Smooth muscle cell (in vitro differentiated cells): ENCODE measurements around the gene DNAH11. TPM values are rescaled to one million over a fixed set of nuclear protein-coding genes. Genes with fewer than 3 reads are reported as not detected.

ENCODE experiments used
- DNase-seq: peaks from one replicate; lab custom pipeline; 2025; ENCODE audit not compliant: unreplicated experiment; lab: John Stamatoyannopoulos, UW
- H2AFZ ChIP-seq: fragments of 200-600 bp; sonication (generic); 2 replicates; pipeline ENCODE4 v1.6.0; 2016; ENCODE audit warnings: antibody characterized with exemption, low read depth, mild to moderate bottlenecking
- H3F3A ChIP-seq: fragments of 200-600 bp; sonication (generic); 2 replicates; pipeline ENCODE4 v1.6.0; 2017; ENCODE audit warnings: antibody characterized with exemption, low read depth
- H3K27ac ChIP-seq: fragments of 200-600 bp; sonication (generic); 2 replicates; pipeline ENCODE4 v1.5.1; 2016; ENCODE audit warnings: low read depth, mild to moderate bottlenecking
- H3K27me3 ChIP-seq: fragments of 200-600 bp; sonication (generic); 2 replicates; pipeline ENCODE4 v1.6.1; 2016; ENCODE audit warnings: low read depth, mild to moderate bottlenecking
- H3K36me3 ChIP-seq: fragments of 200-600 bp; sonication (generic); 2 replicates; pipeline ENCODE4 v1.5.1; 2016; ENCODE audit warnings: low read depth
- H3K4me1 ChIP-seq: fragments of 200-600 bp; sonication (generic); 2 replicates; pipeline ENCODE4 v1.5.1; 2016; ENCODE audit warnings: low read depth
- H3K4me2 ChIP-seq: fragments of 200-600 bp; sonication (generic); 2 replicates; pipeline ENCODE4 v1.6.0; 2016; ENCODE audit warnings: mild to moderate bottlenecking
- H3K4me3 ChIP-seq: fragments of 200-600 bp; sonication (generic); 2 replicates; pipeline ENCODE4 v1.5.1; 2016; ENCODE audit warnings: mild to moderate bottlenecking
- H3K79me2 ChIP-seq: fragments of 200-600 bp; sonication (generic); 2 replicates; pipeline ENCODE4 v1.6.0; 2016; ENCODE audit warnings: low read depth, mild to moderate bottlenecking
- H3K9ac ChIP-seq: fragments of 200-600 bp; sonication (generic); 2 replicates; pipeline ENCODE4 v1.6.0; 2016; ENCODE audit warnings: low read depth
- H3K9me3 ChIP-seq: fragments of 200-600 bp; sonication (generic); replicated peaks from 2 replicates; pipeline ENCODE4 v1.5.1; 2016; ENCODE audit warnings: low read depth
- H4K20me1 ChIP-seq: fragments of 200-600 bp; sonication (generic); 2 replicates; pipeline ENCODE4 v1.6.0; 2016; ENCODE audit warnings: low read depth
- WGBS: methylation state at CpG from one replicate; pipeline ENCODE4 v1.1.7; 2016; ENCODE audit warnings: low lambda C conversion rate; 5-methylcytosine and 5-hydroxymethylcytosine counted together
- polyA plus RNA-seq: library from polyadenylated mRNA; unstranded; fragments of >200 nt; fragmentation: Nextera tagmentation; extraction: Ambion mirVana; gene quantifications from 2 replicates; pipeline ENCODE4 v1.2.1, GENCODE V29; 2016
- total RNA-seq: library from RNA; depleted of rRNA; stranded (reverse); fragments of >200 nt; gene quantifications from 2 replicates; pipeline ENCODE4 v1.2.3, GENCODE V29; 2014
- TF ChIP-seq, protein P1 (sequence below): fragments of 200-600 bp; sonication (generic); IDR thresholded peaks from 2 replicates; pipeline ENCODE4 v1.5.1; 2017; ENCODE audit warnings: borderline replicate concordance, mild to moderate bottlenecking, antibody characterized with exemption; ENCODE audit not compliant: insufficient read depth, poor library complexity, severe bottlenecking

Gene DNAH11
- total and polyA plus RNA-seq, 2 experiments from 2014 or later: 0.22 to 0.63 TPM

DNA sequence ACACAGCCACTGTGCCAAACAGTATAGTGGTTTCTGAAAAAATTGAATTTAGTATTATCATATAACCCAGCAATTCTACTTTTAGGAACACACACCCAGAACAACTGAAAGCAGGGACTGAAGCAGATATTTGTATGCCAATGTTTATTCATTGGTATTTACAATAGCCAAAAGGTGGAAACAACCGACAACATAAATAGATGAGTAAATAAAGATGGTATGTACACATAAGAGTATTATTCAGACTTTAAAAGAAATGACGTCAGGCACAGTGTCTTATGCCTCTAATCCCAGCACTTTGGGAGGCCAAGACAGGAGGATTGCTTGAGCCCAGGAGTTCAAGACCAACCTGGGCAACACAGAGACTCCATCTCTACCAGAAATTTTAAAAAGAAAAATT lies 395.6 kb downstream of the DNAH11 start:
- peaks cover 17% of the 10 kb centered on the region for H3K4me1 ChIP-seq
- peaks cover 10% of the 10 kb centered on the region for H3K27me3 ChIP-seq
- H2AFZ ChIP-seq: no peak overlapping the region
- no peak overlapping the region for H3K9ac ChIP-seq
- TF ChIP-seq, protein P1, sequence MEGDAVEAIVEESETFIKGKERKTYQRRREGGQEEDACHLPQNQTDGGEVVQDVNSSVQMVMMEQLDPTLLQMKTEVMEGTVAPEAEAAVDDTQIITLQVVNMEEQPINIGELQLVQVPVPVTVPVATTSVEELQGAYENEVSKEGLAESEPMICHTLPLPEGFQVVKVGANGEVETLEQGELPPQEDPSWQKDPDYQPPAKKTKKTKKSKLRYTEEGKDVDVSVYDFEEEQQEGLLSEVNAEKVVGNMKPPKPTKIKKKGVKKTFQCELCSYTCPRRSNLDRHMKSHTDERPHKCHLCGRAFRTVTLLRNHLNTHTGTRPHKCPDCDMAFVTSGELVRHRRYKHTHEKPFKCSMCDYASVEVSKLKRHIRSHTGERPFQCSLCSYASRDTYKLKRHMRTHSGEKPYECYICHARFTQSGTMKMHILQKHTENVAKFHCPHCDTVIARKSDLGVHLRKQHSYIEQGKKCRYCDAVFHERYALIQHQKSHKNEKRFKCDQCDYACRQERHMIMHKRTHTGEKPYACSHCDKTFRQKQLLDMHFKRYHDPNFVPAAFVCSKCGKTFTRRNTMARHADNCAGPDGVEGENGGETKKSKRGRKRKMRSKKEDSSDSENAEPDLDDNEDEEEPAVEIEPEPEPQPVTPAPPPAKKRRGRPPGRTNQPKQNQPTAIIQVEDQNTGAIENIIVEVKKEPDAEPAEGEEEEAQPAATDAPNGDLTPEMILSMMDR: no peak
- DNase-seq: no peak
- WGBS: 85% methylated on average over 2 of the region's 2 CpGs
- H3K36me3 ChIP-seq: no peaks in the 10 kb centered on the region
- H3K4me2 ChIP-seq: no peak overlapping the region
- H3K4me3 ChIP-seq: no peak overlapping the region
- no peaks in the 10 kb centered on the region for H3K79me2 ChIP-seq
- no peaks in the 10 kb centered on the region for H4K20me1 ChIP-seq
- no peak overlapping the region for H3K27ac ChIP-seq
- peaks cover 3% of the 10 kb centered on the region for H3F3A ChIP-seq
- no peaks in the 10 kb centered on the region for H3K9me3 ChIP-seq

DNA sequence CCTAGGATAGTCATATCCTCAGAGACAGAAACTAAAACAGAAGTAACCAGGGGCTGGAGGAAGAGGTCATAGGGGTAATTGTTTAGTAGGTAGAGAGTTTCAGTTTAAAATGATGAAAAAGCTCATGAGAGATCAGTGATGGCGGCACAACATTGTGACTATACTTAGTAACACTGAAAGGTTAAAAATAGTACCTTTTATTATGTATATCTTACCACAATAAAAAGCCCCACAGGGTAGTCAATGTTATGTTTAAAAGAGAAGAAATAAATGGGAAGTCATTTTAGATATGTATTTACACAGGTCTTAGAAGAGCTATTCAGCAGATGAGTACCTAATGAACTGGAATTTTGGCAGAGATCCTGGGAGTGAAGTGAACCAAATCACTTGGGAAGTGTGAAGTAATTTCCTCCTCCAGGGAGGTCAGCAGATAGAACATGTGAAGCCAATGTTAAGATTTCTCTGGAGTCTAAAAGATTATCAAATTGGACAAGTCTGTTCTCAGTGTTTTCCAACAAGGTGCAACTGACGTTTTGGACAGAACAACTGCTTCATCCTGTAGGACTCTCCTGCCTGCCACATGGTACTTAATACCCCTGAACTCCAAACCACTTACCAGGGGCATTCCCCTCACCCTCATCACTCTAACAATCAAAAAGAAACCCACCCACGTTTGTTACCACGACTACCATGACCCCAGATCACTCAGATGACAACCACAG lies 396.5 kb downstream of the DNAH11 start:
- H3K9me3 ChIP-seq: no peaks in the 10 kb centered on the region
- DNase-seq: no peak
- no peak overlapping the region for H3K4me2 ChIP-seq
- no peak overlapping the region for H3K9ac ChIP-seq
- H3K36me3 ChIP-seq: no peaks in the 10 kb centered on the region
- no peak overlapping the region for H2AFZ ChIP-seq
- WGBS: 91% methylated on average over 4 of the region's 4 CpGs
- peaks cover 3% of the 10 kb centered on the region for H3F3A ChIP-seq
- H3K27ac ChIP-seq: no peak overlapping the region
- no peak overlapping the region for H3K4me3 ChIP-seq
- H3K79me2 ChIP-seq: no peaks in the 10 kb centered on the region
- no peaks in the 10 kb centered on the region for H4K20me1 ChIP-seq
- H3K27me3 ChIP-seq: peaks cover 10% of the 10 kb centered on the region
- TF ChIP-seq, protein P1: no peak
- peaks cover 17% of the 10 kb centered on the region for H3K4me1 ChIP-seq

DNA sequence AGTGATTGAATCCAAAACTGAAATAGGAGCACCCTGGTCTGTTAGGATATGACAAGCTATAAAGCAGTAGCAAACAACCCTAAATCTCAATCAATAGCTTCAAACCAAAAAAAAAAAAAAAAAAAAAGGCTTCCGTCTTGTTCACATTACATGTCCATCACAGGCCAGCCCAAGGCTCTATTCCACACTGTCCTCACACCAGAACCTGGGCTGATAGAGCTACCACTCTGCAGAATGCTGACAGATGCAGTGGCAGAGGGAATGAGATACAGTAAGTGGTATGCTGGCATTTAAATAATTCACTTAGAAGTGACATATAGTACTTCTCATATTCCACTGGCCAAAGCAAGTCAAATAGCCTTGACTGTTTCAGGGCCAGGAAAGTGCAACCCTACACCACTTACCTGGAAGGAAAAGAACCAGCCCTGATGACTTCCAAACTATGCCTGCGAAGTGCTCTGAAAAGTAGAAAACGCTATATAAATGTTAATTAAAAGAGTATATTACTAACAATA lies 397.1 kb downstream of the DNAH11 start:
- no peak overlapping the region for H2AFZ ChIP-seq
- H4K20me1 ChIP-seq: no peaks in the 10 kb centered on the region
- no peak overlapping the region for H3K27ac ChIP-seq
- no peak for DNase-seq
- TF ChIP-seq, protein P1: no peak
- H3K4me1 ChIP-seq: peaks cover 19% of the 10 kb centered on the region
- H3K9ac ChIP-seq: no peak overlapping the region
- H3K4me3 ChIP-seq: no peak overlapping the region
- H3K27me3 ChIP-seq: peaks cover 10% of the 10 kb centered on the region
- H3K36me3 ChIP-seq: no peaks in the 10 kb centered on the region
- WGBS: 88% methylated on average over 3 of the region's 3 CpGs
- no peaks in the 10 kb centered on the region for H3K9me3 ChIP-seq
- no peaks in the 10 kb centered on the region for H3K79me2 ChIP-seq
- H3K4me2 ChIP-seq: no peak overlapping the region
- H3F3A ChIP-seq: peaks cover 3% of the 10 kb centered on the region

DNA sequence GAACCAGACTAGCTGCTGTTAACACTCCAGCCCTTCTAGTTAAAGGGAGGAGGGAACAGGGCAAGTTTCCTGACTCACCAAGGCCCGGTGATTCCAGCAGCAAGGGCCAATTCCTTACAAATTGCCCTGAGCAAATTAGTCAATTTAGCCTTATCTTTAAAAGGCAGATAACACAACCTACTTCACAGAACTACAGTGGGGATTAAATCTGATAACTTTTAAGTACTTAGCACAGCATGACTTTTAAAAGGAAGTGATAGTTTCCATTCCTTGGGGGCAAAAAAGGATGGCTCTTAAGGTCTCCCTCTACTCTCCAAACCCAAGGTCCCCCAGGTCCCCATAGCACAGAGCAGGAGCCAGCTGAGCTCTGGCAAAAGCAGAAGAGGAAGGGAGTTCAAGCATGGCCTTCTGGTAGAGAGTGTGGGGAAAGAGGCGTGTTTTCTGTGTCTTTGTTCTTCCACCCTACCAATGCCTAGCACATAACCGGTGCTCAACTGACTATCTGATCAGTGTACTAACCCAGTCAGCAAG lies 398.8 kb downstream of the DNAH11 start:
- TF ChIP-seq, protein P1: no peak
- Histone ChIP-seq H3K4me3 (no peak overlapping the region), H3K27ac (no peak overlapping the region), H3K9me3 (no peaks in the 10 kb centered on the region), H3K36me3 (no peaks in the 10 kb centered on the region), H3K4me2 (peak overlapping the region; percentile 61), H2AFZ (no peak overlapping the region), H3K9ac (no peak overlapping the region), H4K20me1 (no peaks in the 10 kb centered on the region), H3K79me2 (no peaks in the 10 kb centered on the region), H3F3A (peaks cover 3% of the 10 kb centered on the region), H3K4me1 (peaks cover 23% of the 10 kb centered on the region), H3K27me3 (peaks cover 17% of the 10 kb centered on the region)
- DNase-seq: no peak
- 33% methylated on average over 3 of the region's 3 CpGs for WGBS
